Esophagus muscularis mucosa (tissue), 4 donors: ENCODE measurements around the gene ADAT3. TPM values are rescaled to one million over a fixed set of nuclear protein-coding genes. Genes with fewer than 3 reads are reported as not detected.

ENCODE experiments used
- DNase-seq: peaks from one replicate; pipeline ENCODE4 v3.0.0-alpha.2; 2017; ENCODE audit errors: extremely low spot score
- H3K27ac ChIP-seq, 4 donors: fragments of 200-600 bp; sonication (generic); replicated peaks in 1 of 4; 1 replicate in 3 of 4; 2 replicates in 1 of 4; pipeline ENCODE4 v1.5.1; 2016 to 2019; ENCODE audit warnings: mild to moderate bottlenecking in 1 of 4
- H3K27me3 ChIP-seq, 4 donors: fragments of 200-600 bp; sonication (generic); one replicate each; pipeline versions ENCODE4 v1.5.1 to v1.6.0; 2016 to 2019
- H3K36me3 ChIP-seq, 4 donors: fragments of 200-600 bp; sonication (generic); one replicate each; pipeline ENCODE4 v1.5.1; 2016 to 2019
- H3K4me1 ChIP-seq, 4 donors: fragments of 200-600 bp; sonication (generic); one replicate each; pipeline ENCODE4 v1.5.1; 2016 to 2019
- H3K4me3 ChIP-seq, 4 donors: fragments of 200-600 bp; sonication (generic); 1 replicate in 2 of 4; 2 replicates in 2 of 4; pipeline ENCODE4 v1.5.1; 2016 to 2019; ENCODE audit warnings: mild to moderate bottlenecking in 4 of 4, moderate library complexity in 1 of 4
- H3K9me3 ChIP-seq, 4 donors: fragments of 200-600 bp; sonication (generic); 1 replicate in 3 of 4; 2 replicates in 1 of 4; pipeline ENCODE4 v1.5.1; 2016 to 2019
- CTCF ChIP-seq, 3 experiments: fragments of 200-600 bp in 2 of 3; fragments of 450-650 bp in 1 of 3; sonication (generic) in 2 of 3; IDR thresholded peaks; one replicate each; pipeline ENCODE4 v1.5.1; 2017 to 2019; ENCODE audit warnings: antibody characterized with exemption in 3 of 3, mild to moderate bottlenecking in 2 of 3, moderate library complexity in 1 of 3
- EP300 ChIP-seq: sonication (generic); formaldehyde crosslinking; IDR thresholded peaks from one replicate; pipeline ENCODE4 v1.6.1; 2017; ENCODE audit warnings: antibody characterized with exemption
- POLR2A ChIP-seq: fragments of 450-650 bp; IDR thresholded peaks from one replicate; pipeline ENCODE4 v1.6.1; 2017; ENCODE audit warnings: antibody characterized with exemption, moderate library complexity, mild to moderate bottlenecking, low read depth
- POLR2AphosphoS5 ChIP-seq, 2 donors: sonication (generic); formaldehyde crosslinking; IDR thresholded peaks; one replicate each; pipeline ENCODE4 v1.6.1; 2017; ENCODE audit warnings: antibody characterized with exemption in 2 of 2
- WGBS: methylation state at CpG from one replicate; pipeline ENCODE4 v1.1.5; 2018; 5-methylcytosine and 5-hydroxymethylcytosine counted together
- intact Hi-C: fragments of 100-400 bp; cut with DNase I; formaldehyde crosslinking; loops from one replicate; pipeline ENCODE4 v1.15.1; 2023
- total RNA-seq, 4 donors: library from RNA; depleted of rRNA; stranded (reverse); fragments of >200 nt; gene quantifications; one replicate each; pipeline versions ENCODE4 v1.1.0 to v1.2.1, GENCODE V29; 2016

Gene ADAT3
- total RNA-seq, 4 donors from 2014 or later, result 3.8 to 5.6 (median 4.4) TPM

DNA sequence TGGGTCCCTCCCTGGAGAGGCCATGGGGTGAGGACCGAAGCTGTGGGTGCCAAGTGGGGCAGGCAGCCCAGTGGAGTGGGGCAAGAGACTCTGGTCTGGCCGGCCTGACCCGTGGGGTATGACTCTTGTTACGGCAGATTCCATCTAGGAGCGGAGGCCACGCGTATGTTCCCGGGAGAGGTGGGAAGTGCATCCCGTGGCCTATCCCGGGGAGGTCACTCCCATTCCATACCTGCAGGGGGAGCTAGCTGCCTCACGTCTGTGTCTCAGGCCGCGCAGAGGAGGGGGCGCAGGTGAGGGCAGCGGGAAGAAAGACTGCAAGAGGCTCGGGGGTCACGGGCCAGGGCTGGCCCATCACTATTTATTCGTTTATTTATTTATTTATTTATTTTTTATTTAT is 40.7 kb downstream of the ADAT3 start:
- H3K9me3 ChIP-seq, result no peaks in the 10 kb centered on the region
- intact Hi-C loops, result no loop called here
- H3K36me3 ChIP-seq, result peaks cover 0 to 12% (median 5%) of the 10 kb centered on the region in 4 donors
- DNase-seq, result no peak
- no peak overlapping the region for H3K4me3 ChIP-seq
- peaks cover 23 to 50% (median 43%) of the 10 kb centered on the region in 4 donors for H3K4me1 ChIP-seq
- H3K27me3 ChIP-seq, result no peaks in the 10 kb centered on the region
- no peak for TF ChIP-seq EP300
- no peak for TF ChIP-seq POLR2A
- TF ChIP-seq POLR2AphosphoS5 (IDR thresholded peaks at IDR 0.05), result no peak
- peak; percentile 46 to 67 (median 61) for TF ChIP-seq CTCF (IDR thresholded peaks at IDR 0.05)
- H3K27ac ChIP-seq, result no peak overlapping the region
- 80% methylated on average over 18 of the region's 18 CpGs for WGBS

GRCh38 chr19:1947651-1948209 is 42.5 kb downstream of the ADAT3 start:
- 85% methylated on average over 15 of the region's 34 CpGs for WGBS
- no peak overlapping the region for H3K4me3 ChIP-seq
- no peaks in the 10 kb centered on the region for H3K27me3 ChIP-seq
- no peak overlapping the region for H3K27ac ChIP-seq
- H3K9me3 ChIP-seq, result no peaks in the 10 kb centered on the region
- H3K36me3 ChIP-seq, result peaks cover 4 to 22% (median 9%) of the 10 kb centered on the region in 4 donors
- DNase-seq, result no peak
- peaks cover 18 to 41% (median 34%) of the 10 kb centered on the region in 4 donors for H3K4me1 ChIP-seq
- no peak for TF ChIP-seq POLR2A
- no peak for TF ChIP-seq CTCF (IDR thresholded peaks at IDR 0.05)
- TF ChIP-seq EP300, result no peak
- no peak for TF ChIP-seq POLR2AphosphoS5 (IDR thresholded peaks at IDR 0.05)
- intact Hi-C loops, result no loop called here

- intact Hi-C loops, result no loop called here
- Histone ChIP-seq H3K4me1 (peaks cover 1 to 23% (median 20%) of the 10 kb centered on the region in 4 donors), H3K4me3 (no peak overlapping the region), H3K9me3 (no peaks in the 10 kb centered on the region), H3K36me3 (peaks cover 7 to 38% (median 21%) of the 10 kb centered on the region in 4 donors), H3K27me3 (no peaks in the 10 kb centered on the region), H3K27ac (no peak overlapping the region)
- no peak for TF ChIP-seq POLR2AphosphoS5 (IDR thresholded peaks at IDR 0.05)
- no peak for TF ChIP-seq EP300
- TF ChIP-seq CTCF (IDR thresholded peaks at IDR 0.05), result no peak
- TF ChIP-seq POLR2A, result no peak
- 96% methylated on average over 40 of the region's 44 CpGs for WGBS
- DNase-seq, result no peak
Observed at GRCh38 chr19:1949304-1950101, 44.3 kb downstream of the ADAT3 start.

DNA sequence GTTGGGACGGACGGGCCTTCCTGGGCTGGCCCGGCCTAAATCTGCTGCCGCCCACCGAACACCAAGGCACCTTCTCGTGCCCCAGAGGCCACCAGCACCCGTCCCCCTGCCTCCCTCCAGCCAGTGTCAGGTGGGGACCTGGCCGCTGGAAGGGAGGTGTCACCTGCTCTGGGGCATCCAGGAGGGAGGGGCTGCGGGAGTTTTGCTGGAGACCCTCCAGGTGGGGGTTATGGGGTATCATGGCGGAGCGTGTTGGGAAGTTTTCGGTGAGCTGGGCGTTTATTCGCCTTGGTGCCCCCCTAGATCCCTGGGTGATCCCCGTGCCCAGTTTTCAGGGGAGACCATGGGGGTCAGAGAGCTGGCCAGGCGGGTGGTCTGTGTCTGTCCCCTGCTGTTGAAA is 45.4 kb downstream of the ADAT3 start:
- Histone ChIP-seq H3K27ac (no peak overlapping the region), H3K36me3 (peaks cover 7 to 38% (median 25%) of the 10 kb centered on the region in 4 donors), H3K9me3 (no peaks in the 10 kb centered on the region), H3K4me3 (no peak overlapping the region), H3K27me3 (no peaks in the 10 kb centered on the region), H3K4me1 (peaks cover 0 to 22% (median 11%) of the 10 kb centered on the region in 4 donors)
- intact Hi-C loops, result no loop called here
- WGBS, result 97% methylated on average over 12 of the region's 16 CpGs
- no peak for DNase-seq
- no peak for TF ChIP-seq CTCF (IDR thresholded peaks at IDR 0.05)
- TF ChIP-seq POLR2A, result no peak
- no peak for TF ChIP-seq POLR2AphosphoS5 (IDR thresholded peaks at IDR 0.05)
